ENCODE measurements around the gene RNF186. TPM values are rescaled to one million over a fixed set of nuclear protein-coding genes. Genes with fewer than 3 reads are reported as not detected.
"Not testable (repeated sequence)": the region's sequence is repeated elsewhere in the genome, so short reads cannot be mapped to it uniquely, and the experiment has no call there.

RNF186 gene
- total RNA-seq, 5 donors from 2014 or later (not counting 1 experiment from before 2014, with no cell fraction given), result not detected

DNA sequence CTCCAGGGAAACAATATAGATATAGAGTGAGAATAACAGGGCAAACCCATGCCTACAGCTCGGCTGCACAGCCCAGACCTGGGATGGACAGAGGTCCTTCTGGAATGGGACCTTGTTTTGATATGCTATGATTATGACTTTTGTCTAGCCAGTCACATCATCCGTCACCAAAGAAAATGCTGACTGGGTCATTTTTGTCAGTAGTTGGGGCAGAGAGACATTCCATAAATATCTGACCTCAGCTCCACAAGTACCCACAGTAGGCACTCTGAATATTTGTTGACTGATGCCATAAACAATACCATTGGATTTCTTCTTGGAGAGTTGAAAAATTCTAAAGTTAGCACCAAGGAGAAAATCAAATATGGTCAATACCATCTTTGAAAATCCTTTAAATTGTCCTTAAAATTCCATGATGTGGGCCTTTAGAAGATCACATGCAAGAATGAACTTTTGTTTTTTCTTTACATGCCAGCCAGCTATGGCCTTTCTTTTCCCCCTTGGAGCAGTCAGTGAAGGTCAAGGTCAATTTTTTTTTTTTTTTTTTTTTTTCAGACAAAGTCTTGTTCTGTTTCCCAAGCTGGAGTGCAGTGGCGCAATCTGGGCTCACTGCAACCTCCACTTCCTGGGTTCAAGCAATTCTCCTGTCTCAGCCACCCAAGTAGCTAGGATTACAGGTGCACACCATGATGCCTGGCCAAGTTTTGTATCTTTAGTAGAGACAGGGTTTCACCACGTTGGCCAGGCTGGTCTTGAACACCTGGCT is 22.7 kb downstream of the RNF186 start:
- no peak for DNase-seq
- Histone ChIP-seq H3K27ac (ENCODE audit: low read length) (no peak overlapping the region), H3K9me3 (no peaks in the 10 kb centered on the region), H3K4me1 (ENCODE audit: control insufficient read depth in 1 of 2, extremely low read depth in 1 of 2, insufficient read depth in 2 of 2, low read length in 2 of 2) (peaks cover 0 to 10% of the 10 kb centered on the region in 2 experiments), H3K4me3 (ENCODE audit: control insufficient read depth in 1 of 2, extremely low read depth in 1 of 2, low read length in 1 of 2) (no peak overlapping the region), H3K36me3 (ENCODE audit: control insufficient read depth in 2 of 2, extremely low read depth in 1 of 2, insufficient read depth in 1 of 2, low read length in 1 of 2) (peaks cover 0 to 4% of the 10 kb centered on the region in 2 donors), H3K27me3 (replicated peaks in 1 of 2; ENCODE audit: control insufficient read depth in 2 of 2, extremely low read depth in 1 of 2, insufficient read depth in 2 of 2, low read length in 1 of 2) (no peaks in the 10 kb centered on the region)
- no peak for ATAC-seq (replicated peaks in 1 of 4)
- Mint-ChIP-seq H3K36me3 (peaks cover 48% of the 10 kb centered on the region), H3K27ac (no peak overlapping the region), H3K9me3 (no peaks in the 10 kb centered on the region), H3K27me3 (no peaks in the 10 kb centered on the region), H3K4me3 (no peak overlapping the region), H3K4me1 (peaks cover 23 to 36% (median 23%) of the 10 kb centered on the region in 3 donors)
- WGBS (ENCODE audit: insufficient coverage), result no CpG with 5 or more reads among the region's 4 CpGs
- CTCF ChIA-PET, result no interaction called here
- POLR2A ChIA-PET, result no interaction called here

DNA sequence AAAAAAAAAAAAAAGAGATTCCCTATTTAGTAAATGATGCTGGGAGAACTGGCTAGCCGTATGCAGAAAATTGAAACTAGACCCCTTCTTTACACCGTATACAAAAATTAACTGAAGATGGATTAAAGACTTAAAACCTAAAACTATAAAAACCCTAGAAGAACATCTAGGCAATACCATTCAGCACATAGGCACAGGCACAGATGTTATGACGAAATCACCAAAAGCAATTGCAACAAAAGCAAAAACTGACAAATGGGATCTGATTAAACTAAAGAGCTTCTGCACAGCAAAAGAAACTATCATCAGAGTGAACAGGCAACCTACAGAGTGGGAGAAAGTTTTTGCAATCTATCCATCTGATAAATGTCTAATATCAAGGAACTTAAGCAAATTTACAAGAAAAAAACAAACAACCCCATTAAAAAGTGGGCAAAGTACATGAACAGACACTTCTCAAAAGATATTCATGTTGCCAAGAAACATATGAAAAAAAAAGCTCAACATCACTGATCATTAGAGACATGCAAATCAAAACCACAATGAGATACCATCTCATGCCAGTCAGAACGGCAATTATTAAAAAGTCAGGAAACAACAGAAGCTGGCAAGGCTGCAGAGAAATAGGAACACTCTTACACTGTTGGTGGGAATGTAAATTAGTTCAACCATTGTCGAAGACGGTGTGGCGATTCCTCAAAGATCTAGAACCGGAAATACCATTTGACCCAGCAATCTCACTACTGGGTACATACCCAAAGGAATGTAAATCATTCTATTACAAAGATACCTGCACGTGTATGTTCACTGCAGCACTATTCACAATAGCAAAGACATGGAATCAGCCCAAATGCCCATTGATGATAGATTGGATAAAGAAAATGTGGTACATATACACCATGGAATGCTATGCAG is 24.8 kb downstream of the RNF186 start:
- DNase-seq; POLR2A ChIA-PET; H3K27me3 Mint-ChIP-seq; H3K27ac ChIP-seq (ENCODE audit: low read length); H3K27me3 ChIP-seq (replicated peaks in 1 of 2; ENCODE audit: control insufficient read depth in 2 of 2, extremely low read depth in 1 of 2, insufficient read depth in 2 of 2, low read length in 1 of 2); CTCF ChIA-PET; H3K4me3 ChIP-seq (ENCODE audit: control insufficient read depth in 1 of 2, extremely low read depth in 1 of 2, low read length in 1 of 2); H3K9me3 Mint-ChIP-seq; ATAC-seq (replicated peaks in 1 of 4); H3K9me3 ChIP-seq; H3K4me3 Mint-ChIP-seq: not testable (repeated sequence)
- Mint-ChIP-seq H3K27ac (peak overlapping the region in 1 of 2 donors; percentile 55), H3K36me3 (peaks cover 50% of the 10 kb centered on the region), H3K4me1 (peaks cover 23 to 30% (median 23%) of the 10 kb centered on the region in 3 donors)
- WGBS (ENCODE audit: insufficient coverage), result no CpG with 5 or more reads among the region's 9 CpGs
- H3K4me1 ChIP-seq (ENCODE audit: control insufficient read depth in 1 of 2, extremely low read depth in 1 of 2, insufficient read depth in 2 of 2, low read length in 2 of 2), result peaks cover 0 to 10% of the 10 kb centered on the region in 2 experiments
- H3K36me3 ChIP-seq (ENCODE audit: control insufficient read depth in 2 of 2, extremely low read depth in 1 of 2, insufficient read depth in 1 of 2, low read length in 1 of 2), result peaks cover 0 to 19% of the 10 kb centered on the region in 2 donors

DNA sequence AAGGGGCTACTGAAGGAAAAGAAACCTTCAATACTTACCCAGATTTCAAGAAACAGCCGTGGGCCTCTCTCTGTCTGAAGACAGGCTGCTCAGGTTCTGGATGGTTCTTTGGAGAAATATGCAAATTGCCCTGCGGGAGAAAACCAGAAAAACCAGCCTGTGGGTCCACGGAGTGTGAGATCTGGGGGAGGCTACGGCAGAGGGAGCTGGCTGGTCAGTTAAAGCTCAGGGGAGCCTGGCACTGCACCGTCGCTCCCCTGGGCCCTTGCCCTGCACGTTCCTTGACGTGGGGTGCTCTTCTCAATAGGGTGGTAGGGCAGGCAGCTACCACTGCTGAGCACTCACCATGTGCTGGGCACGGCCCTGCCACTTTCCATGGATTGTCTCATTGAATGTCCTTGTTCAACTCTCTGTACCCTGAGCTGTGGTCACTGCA is 28.1 kb downstream of the RNF186 start:
- 97% methylated on average over 8 of the region's 9 CpGs for WGBS (ENCODE audit: insufficient coverage)
- Histone ChIP-seq H3K4me1 (ENCODE audit: control insufficient read depth in 1 of 2, extremely low read depth in 1 of 2, insufficient read depth in 2 of 2, low read length in 2 of 2) (no peaks in the 10 kb centered on the region), H3K4me3 (ENCODE audit: control insufficient read depth in 1 of 2, extremely low read depth in 1 of 2, low read length in 1 of 2) (no peak overlapping the region), H3K9me3 (no peaks in the 10 kb centered on the region), H3K36me3 (ENCODE audit: control insufficient read depth in 2 of 2, extremely low read depth in 1 of 2, insufficient read depth in 1 of 2, low read length in 1 of 2) (peaks cover 0 to 37% of the 10 kb centered on the region in 2 donors), H3K27me3 (replicated peaks in 1 of 2; ENCODE audit: control insufficient read depth in 2 of 2, extremely low read depth in 1 of 2, insufficient read depth in 2 of 2, low read length in 1 of 2) (no peaks in the 10 kb centered on the region), H3K27ac (ENCODE audit: low read length) (no peak overlapping the region)
- ChIA-PET CTCF (no interaction called here), POLR2A (no interaction called here)
- ATAC-seq (replicated peaks in 1 of 4) (no peak), DNase-seq (no peak)
- no peaks in the 10 kb centered on the region for H3K9me3 Mint-ChIP-seq
- peaks cover 12 to 13% (median 12%) of the 10 kb centered on the region in 3 donors for H3K4me1 Mint-ChIP-seq
- peaks cover 43% of the 10 kb centered on the region for H3K36me3 Mint-ChIP-seq
- no peak overlapping the region for H3K4me3 Mint-ChIP-seq
- no peaks in the 10 kb centered on the region for H3K27me3 Mint-ChIP-seq
- H3K27ac Mint-ChIP-seq, result no peak overlapping the region

DNA sequence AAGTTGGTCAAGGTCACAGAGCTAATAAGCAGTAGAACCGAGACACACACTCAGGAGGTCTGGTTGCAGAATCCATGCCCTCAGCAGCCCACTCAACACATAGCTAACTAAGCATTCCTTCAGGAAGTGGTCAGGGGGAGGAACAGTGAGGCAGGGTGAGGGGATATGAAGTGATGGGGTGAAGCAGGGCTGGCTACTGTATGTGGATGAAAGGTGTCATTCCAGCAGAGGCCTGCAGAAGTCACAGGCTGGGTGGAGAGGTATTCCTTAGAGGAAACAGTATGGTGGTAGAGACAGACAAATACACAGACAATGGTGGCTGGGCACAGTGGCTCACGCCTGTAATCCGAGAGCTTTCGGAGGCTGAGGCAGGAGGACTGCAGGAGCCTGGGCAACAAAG is 29.4 kb downstream of the RNF186 start:
- Histone ChIP-seq H3K27ac (ENCODE audit: low read length) (no peak overlapping the region), H3K4me3 (ENCODE audit: control insufficient read depth in 1 of 2, extremely low read depth in 1 of 2, low read length in 1 of 2) (no peak overlapping the region), H3K27me3 (replicated peaks in 1 of 2; ENCODE audit: control insufficient read depth in 2 of 2, extremely low read depth in 1 of 2, insufficient read depth in 2 of 2, low read length in 1 of 2) (no peaks in the 10 kb centered on the region), H3K4me1 (ENCODE audit: control insufficient read depth in 1 of 2, extremely low read depth in 1 of 2, insufficient read depth in 2 of 2, low read length in 2 of 2) (no peaks in the 10 kb centered on the region), H3K36me3 (ENCODE audit: control insufficient read depth in 2 of 2, extremely low read depth in 1 of 2, insufficient read depth in 1 of 2, low read length in 1 of 2) (peaks cover 0 to 42% of the 10 kb centered on the region in 2 donors), H3K9me3 (no peaks in the 10 kb centered on the region)
- no peak overlapping the region for H3K27ac Mint-ChIP-seq
- DNase-seq (no peak), ATAC-seq (replicated peaks in 1 of 4) (no peak)
- CTCF ChIA-PET, result no interaction called here
- no peak overlapping the region for H3K4me3 Mint-ChIP-seq
- peaks cover 39% of the 10 kb centered on the region for H3K36me3 Mint-ChIP-seq
- peaks cover 8% of the 10 kb centered on the region in 3 donors for H3K4me1 Mint-ChIP-seq
- H3K27me3 Mint-ChIP-seq, result no peaks in the 10 kb centered on the region
- H3K9me3 Mint-ChIP-seq, result no peaks in the 10 kb centered on the region
- no CpG with 5 or more reads among the region's 4 CpGs for WGBS (ENCODE audit: insufficient coverage)
- POLR2A ChIA-PET, result no interaction called here

DNA sequence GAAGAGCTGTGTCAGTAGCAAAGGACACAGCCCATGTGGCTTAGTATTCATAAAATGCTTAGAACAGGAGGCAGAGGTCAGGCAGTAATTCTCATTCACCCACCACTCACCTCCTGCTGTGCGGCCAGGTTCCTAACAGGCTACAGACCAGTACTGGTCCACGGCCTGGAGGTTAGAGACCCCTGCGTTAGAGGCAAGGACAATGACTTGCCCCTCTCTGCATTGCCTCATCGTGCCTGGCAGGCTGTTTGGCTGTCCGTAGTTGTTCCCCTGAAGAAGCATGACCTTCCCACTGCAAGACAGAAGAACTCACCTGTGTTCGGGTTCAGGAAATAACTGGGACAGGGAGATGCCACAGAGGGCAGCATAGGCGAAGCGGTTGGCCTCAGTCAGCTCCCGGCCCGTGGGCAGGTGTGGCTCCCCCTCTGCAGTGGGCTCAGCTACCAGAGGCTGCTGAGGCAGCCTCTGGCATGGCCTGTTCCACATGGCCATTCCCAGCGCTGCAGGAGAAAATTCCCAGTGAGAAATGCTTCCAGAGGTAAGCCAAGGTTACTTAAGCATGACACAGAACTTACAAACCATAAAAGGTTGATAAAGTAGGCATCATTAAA is 34.7 kb downstream of the RNF186 start:
- POLR2A ChIA-PET, result no interaction called here
- no peak for ATAC-seq (replicated peaks in 1 of 4)
- Histone ChIP-seq H3K4me1 (ENCODE audit: control insufficient read depth in 1 of 2, extremely low read depth in 1 of 2, insufficient read depth in 2 of 2, low read length in 2 of 2) (no peaks in the 10 kb centered on the region), H3K9me3 (no peaks in the 10 kb centered on the region), H3K27ac (ENCODE audit: low read length) (no peak overlapping the region), H3K36me3 (ENCODE audit: control insufficient read depth in 2 of 2, extremely low read depth in 1 of 2, insufficient read depth in 1 of 2, low read length in 1 of 2) (peaks cover 5 to 62% of the 10 kb centered on the region in 2 donors), H3K4me3 (ENCODE audit: control insufficient read depth in 1 of 2, extremely low read depth in 1 of 2, low read length in 1 of 2) (no peak overlapping the region), H3K27me3 (replicated peaks in 1 of 2; ENCODE audit: control insufficient read depth in 2 of 2, extremely low read depth in 1 of 2, insufficient read depth in 2 of 2, low read length in 1 of 2) (no peaks in the 10 kb centered on the region)
- Mint-ChIP-seq H3K4me3 (no peak overlapping the region), H3K27ac (no peak overlapping the region), H3K27me3 (no peaks in the 10 kb centered on the region), H3K9me3 (no peaks in the 10 kb centered on the region), H3K36me3 (peaks cover 60% of the 10 kb centered on the region), H3K4me1 (no peaks in the 10 kb centered on the region)
- 94% methylated on average over 9 of the region's 11 CpGs for WGBS (ENCODE audit: insufficient coverage)
- no peak for DNase-seq
- CTCF ChIA-PET, result no interaction called here

DNA sequence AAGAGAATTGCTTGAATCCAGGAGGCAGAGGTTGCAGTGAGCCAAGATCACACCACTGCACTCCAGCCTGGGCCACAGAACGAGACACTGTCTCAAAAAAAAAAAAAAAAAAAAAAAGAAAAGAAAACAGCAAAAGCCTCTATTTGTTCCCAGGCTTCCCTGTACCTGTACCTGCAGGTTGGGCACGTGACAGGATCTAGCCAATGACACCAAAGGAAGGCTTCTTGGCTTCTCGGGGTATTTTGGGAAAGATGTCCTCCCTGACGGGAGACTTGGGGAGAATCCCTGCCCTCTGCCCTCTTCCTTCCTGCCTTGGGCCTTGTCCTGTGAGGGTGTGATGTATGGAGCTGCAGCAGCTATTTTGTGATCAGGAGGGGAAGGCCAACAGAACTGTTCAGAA is 38.1 kb downstream of the RNF186 start:
- Histone ChIP-seq H3K36me3 (ENCODE audit: control insufficient read depth in 2 of 2, extremely low read depth in 1 of 2, insufficient read depth in 1 of 2, low read length in 1 of 2) (peaks cover 6 to 66% of the 10 kb centered on the region in 2 donors), H3K4me1 (ENCODE audit: control insufficient read depth in 1 of 2, extremely low read depth in 1 of 2, insufficient read depth in 2 of 2, low read length in 2 of 2) (no peaks in the 10 kb centered on the region), H3K9me3 (no peaks in the 10 kb centered on the region), H3K4me3 (ENCODE audit: control insufficient read depth in 1 of 2, extremely low read depth in 1 of 2, low read length in 1 of 2) (no peak overlapping the region), H3K27me3 (replicated peaks in 1 of 2; ENCODE audit: control insufficient read depth in 2 of 2, extremely low read depth in 1 of 2, insufficient read depth in 2 of 2, low read length in 1 of 2) (no peaks in the 10 kb centered on the region), H3K27ac (ENCODE audit: low read length) (no peak overlapping the region)
- Mint-ChIP-seq H3K27me3 (no peaks in the 10 kb centered on the region), H3K36me3 (peaks cover 60% of the 10 kb centered on the region), H3K27ac (no peak overlapping the region), H3K9me3 (no peaks in the 10 kb centered on the region), H3K4me1 (no peaks in the 10 kb centered on the region), H3K4me3 (no peak overlapping the region)
- no peak for ATAC-seq (replicated peaks in 1 of 4)
- ChIA-PET CTCF (no interaction called here), POLR2A (no interaction called here)
- no peak for DNase-seq
- WGBS (ENCODE audit: insufficient coverage), result 92% methylated on average over 2 of the region's 4 CpGs
